Hematopoietic multipotent progenitor cell treated with erythropoietin and hydrocortisone succinate and interleukin-3 and kit ligand, for 17 days (in vitro differentiated cells): ENCODE results near the gene CIB4.
"Not testable (repeated sequence)": the region's sequence is repeated elsewhere in the genome, so short reads cannot be mapped to it uniquely, and the experiment has no call there.

Experiments
- DNase-seq: peaks from one replicate; pipeline ENCODE4 v3.0.0-alpha.2; 2015; ENCODE audit warnings: low spot score

CIB4 gene

GRCh38 chr2:26666671-26667070 is 25.5 kb upstream of the CIB4 start:
- DNase-seq, result no peak

- not testable (repeated sequence) for DNase-seq
These were observed 24.1 kb upstream of the CIB4 start for GRCh38 chr2:26665296-26665695.

GRCh38 chr2:26660363-26660962 is 19.3 kb upstream of the CIB4 start:
- no peak for DNase-seq

GRCh38 chr2:26658691-26659346 is 17.7 kb upstream of the CIB4 start:
- DNase-seq, result no peak

- DNase-seq, result no peak
These were observed 16.1 kb upstream of the CIB4 start for GRCh38 chr2:26657265-26657664.

GRCh38 chr2:26655611-26656195 is 14.5 kb upstream of the CIB4 start:
- DNase-seq, result no peak

GRCh38 chr2:26655120-26655519 is 14.0 kb upstream of the CIB4 start:
- DNase-seq, result not testable (repeated sequence)

GRCh38 chr2:26654061-26654340 is 12.8 kb upstream of the CIB4 start:
- no peak for DNase-seq

GRCh38 chr2:26653207-26654060 is 12.3 kb upstream of the CIB4 start:
- DNase-seq, result no peak

- DNase-seq, result no peak
These were observed 11.3 kb upstream of the CIB4 start for GRCh38 chr2:26652361-26653041.

GRCh38 chr2:26651799-26652198 is 10.6 kb upstream of the CIB4 start:
- no peak for DNase-seq

GRCh38 chr2:26651470-26651771 is 10.3 kb upstream of the CIB4 start:
- no peak for DNase-seq

- DNase-seq, result no peak
These were observed 9.7 kb upstream of the CIB4 start for GRCh38 chr2:26650713-26651469.

GRCh38 chr2:26649992-26650712 is 9.0 kb upstream of the CIB4 start:
- DNase-seq, result no peak

GRCh38 chr2:26649322-26649721 is 8.2 kb upstream of the CIB4 start:
- DNase-seq, result no peak

- no peak for DNase-seq
These were observed 7.3 kb upstream of the CIB4 start for GRCh38 chr2:26648516-26648915.

GRCh38 chr2:26647981-26648380 is 6.8 kb upstream of the CIB4 start:
- DNase-seq, result no peak

- no peak for DNase-seq
These were observed 6.0 kb upstream of the CIB4 start for GRCh38 chr2:26646986-26647672.

GRCh38 chr2:26645762-26646161 is 4.6 kb upstream of the CIB4 start:
- no peak for DNase-seq

GRCh38 chr2:26644188-26644835 is 3.1 kb upstream of the CIB4 start:
- DNase-seq, result no peak
